ENCODE data around the gene GGTLC2. TPM values are rescaled to one million over a fixed set of nuclear protein-coding genes. Genes with fewer than 3 reads are reported as not detected.
"Not testable (repeated sequence)": the region's sequence is repeated elsewhere in the genome, so short reads cannot be mapped to it uniquely, and the experiment has no call there.

The GGTLC2 gene
- polyA plus RNA-seq, 1 donor from 2014 or later: not detected

DNA sequence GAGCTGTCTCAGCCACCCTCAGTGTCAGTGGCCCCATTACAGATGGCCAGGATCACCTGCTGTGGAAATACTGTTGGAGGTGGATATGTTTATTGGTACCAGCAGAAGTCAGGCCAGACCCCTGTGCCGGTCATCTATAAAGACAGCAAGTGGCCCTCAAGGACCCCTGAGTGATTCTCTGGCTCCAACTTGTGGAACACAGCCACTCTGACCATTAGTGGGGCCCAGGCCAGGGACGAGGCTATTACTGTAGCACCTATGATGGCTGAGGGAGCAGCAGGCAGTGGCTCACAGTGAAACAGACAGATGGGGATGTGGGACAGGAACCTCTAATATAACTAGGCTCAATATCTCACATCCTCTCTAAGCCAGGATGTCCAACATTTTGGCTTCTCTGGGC is 25.5 kb upstream of the GGTLC2 start:
- Histone ChIP-seq H4K20me1 (ENCODE audit: insufficient read depth) (no peaks in the 10 kb centered on the region), H3K36me3 (ENCODE audit: insufficient read depth, low read length) (no peaks in the 10 kb centered on the region), H3K9me3 (ENCODE audit: low read length) (no peaks in the 10 kb centered on the region), H3F3A (ENCODE audit: insufficient read depth, low read length, poor library complexity, severe bottlenecking) (no peaks in the 10 kb centered on the region), H3K9ac (ENCODE audit: low read length) (no peak overlapping the region), H3K79me2 (replicated peaks; ENCODE audit: insufficient read depth, low read length) (no peaks in the 10 kb centered on the region), H3K27ac (ENCODE audit: low read length) (no peak overlapping the region), H2AFZ (ENCODE audit: low read depth, low read length) (no peak overlapping the region), H3K9me2 (ENCODE audit: insufficient read depth, low read length) (no peaks in the 10 kb centered on the region), H3K27me3 (ENCODE audit: insufficient read depth, low read depth, low read length) (no peaks in the 10 kb centered on the region), H3K4me2 (ENCODE audit: low read length) (no peak overlapping the region), H3K4me3 (ENCODE audit: low read length) (no peak overlapping the region)
- TF ChIP-seq, protein P1, sequence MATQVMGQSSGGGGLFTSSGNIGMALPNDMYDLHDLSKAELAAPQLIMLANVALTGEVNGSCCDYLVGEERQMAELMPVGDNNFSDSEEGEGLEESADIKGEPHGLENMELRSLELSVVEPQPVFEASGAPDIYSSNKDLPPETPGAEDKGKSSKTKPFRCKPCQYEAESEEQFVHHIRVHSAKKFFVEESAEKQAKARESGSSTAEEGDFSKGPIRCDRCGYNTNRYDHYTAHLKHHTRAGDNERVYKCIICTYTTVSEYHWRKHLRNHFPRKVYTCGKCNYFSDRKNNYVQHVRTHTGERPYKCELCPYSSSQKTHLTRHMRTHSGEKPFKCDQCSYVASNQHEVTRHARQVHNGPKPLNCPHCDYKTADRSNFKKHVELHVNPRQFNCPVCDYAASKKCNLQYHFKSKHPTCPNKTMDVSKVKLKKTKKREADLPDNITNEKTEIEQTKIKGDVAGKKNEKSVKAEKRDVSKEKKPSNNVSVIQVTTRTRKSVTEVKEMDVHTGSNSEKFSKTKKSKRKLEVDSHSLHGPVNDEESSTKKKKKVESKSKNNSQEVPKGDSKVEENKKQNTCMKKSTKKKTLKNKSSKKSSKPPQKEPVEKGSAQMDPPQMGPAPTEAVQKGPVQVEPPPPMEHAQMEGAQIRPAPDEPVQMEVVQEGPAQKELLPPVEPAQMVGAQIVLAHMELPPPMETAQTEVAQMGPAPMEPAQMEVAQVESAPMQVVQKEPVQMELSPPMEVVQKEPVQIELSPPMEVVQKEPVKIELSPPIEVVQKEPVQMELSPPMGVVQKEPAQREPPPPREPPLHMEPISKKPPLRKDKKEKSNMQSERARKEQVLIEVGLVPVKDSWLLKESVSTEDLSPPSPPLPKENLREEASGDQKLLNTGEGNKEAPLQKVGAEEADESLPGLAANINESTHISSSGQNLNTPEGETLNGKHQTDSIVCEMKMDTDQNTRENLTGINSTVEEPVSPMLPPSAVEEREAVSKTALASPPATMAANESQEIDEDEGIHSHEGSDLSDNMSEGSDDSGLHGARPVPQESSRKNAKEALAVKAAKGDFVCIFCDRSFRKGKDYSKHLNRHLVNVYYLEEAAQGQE (IDR thresholded peaks at IDR 0.05; ENCODE audit: borderline replicate concordance): no peak
- TF ChIP-seq EZH2 (IDR thresholded peaks at IDR 0.05; ENCODE audit: borderline replicate concordance, insufficient read depth, low read length, poor library complexity, severe bottlenecking) (no peak), SMC3 (conservative IDR thresholded peaks at IDR 0.05; ENCODE audit: poor library complexity) (no peak), EP300 (conservative IDR thresholded peaks at IDR 0.05; ENCODE audit: poor library complexity, severe bottlenecking) (no peak), RAD21 (conservative IDR thresholded peaks at IDR 0.05) (no peak), MXI1 (conservative IDR thresholded peaks at IDR 0.05; ENCODE audit: poor library complexity, severe bottlenecking) (no peak), POLR2AphosphoS5 (IDR thresholded peaks at IDR 0.05) (no peak), TAF1 (IDR thresholded peaks at IDR 0.05; ENCODE audit: low read depth) (no peak)
- TF ChIP-seq, protein P2, sequence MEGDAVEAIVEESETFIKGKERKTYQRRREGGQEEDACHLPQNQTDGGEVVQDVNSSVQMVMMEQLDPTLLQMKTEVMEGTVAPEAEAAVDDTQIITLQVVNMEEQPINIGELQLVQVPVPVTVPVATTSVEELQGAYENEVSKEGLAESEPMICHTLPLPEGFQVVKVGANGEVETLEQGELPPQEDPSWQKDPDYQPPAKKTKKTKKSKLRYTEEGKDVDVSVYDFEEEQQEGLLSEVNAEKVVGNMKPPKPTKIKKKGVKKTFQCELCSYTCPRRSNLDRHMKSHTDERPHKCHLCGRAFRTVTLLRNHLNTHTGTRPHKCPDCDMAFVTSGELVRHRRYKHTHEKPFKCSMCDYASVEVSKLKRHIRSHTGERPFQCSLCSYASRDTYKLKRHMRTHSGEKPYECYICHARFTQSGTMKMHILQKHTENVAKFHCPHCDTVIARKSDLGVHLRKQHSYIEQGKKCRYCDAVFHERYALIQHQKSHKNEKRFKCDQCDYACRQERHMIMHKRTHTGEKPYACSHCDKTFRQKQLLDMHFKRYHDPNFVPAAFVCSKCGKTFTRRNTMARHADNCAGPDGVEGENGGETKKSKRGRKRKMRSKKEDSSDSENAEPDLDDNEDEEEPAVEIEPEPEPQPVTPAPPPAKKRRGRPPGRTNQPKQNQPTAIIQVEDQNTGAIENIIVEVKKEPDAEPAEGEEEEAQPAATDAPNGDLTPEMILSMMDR (IDR thresholded peaks at IDR 0.05; ENCODE audit: poor library complexity, severe bottlenecking): no peak

DNA sequence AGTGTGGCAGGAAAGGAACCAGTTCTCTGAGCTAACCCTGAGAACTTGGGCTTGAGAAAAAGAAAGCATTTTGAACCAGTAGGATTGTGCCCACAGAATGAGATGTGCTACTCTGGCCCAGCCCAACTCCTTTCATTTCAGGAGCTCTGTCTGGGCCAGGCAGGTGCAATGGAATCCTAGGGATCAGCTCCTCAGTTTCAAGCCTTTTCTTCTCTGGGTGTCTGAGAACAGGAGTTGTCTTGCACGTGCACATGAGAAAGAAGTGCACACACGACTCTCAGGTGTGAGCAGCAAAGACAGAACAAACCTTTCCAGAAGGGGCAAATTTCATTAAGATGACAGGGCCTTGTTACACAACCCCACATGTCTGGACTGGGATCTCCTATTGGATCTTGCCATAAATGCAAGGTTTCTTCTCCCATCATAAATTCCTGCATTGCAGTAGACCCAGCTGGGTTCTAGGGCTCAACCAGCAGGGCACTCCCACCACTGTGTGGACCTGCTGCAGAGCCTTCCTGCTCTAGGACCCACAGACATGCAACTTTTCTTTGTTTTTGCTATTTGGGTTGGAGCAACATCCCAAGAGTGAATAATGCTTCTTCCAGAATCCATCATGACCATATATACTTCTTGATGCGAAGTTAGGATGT is 24.5 kb upstream of the GGTLC2 start:
- Histone ChIP-seq H3K9ac (ENCODE audit: low read length) (no peak overlapping the region), H2AFZ (ENCODE audit: low read depth, low read length) (no peak overlapping the region), H3K27ac (ENCODE audit: low read length) (no peak overlapping the region), H3K36me3 (ENCODE audit: insufficient read depth, low read length) (no peaks in the 10 kb centered on the region), H3K79me2 (replicated peaks; ENCODE audit: insufficient read depth, low read length) (no peaks in the 10 kb centered on the region), H3F3A (ENCODE audit: insufficient read depth, low read length, poor library complexity, severe bottlenecking) (no peaks in the 10 kb centered on the region), H3K9me2 (ENCODE audit: insufficient read depth, low read length) (no peaks in the 10 kb centered on the region), H3K4me3 (ENCODE audit: low read length) (no peak overlapping the region), H3K27me3 (ENCODE audit: insufficient read depth, low read depth, low read length) (no peaks in the 10 kb centered on the region), H3K9me3 (ENCODE audit: low read length) (no peaks in the 10 kb centered on the region), H4K20me1 (ENCODE audit: insufficient read depth) (no peaks in the 10 kb centered on the region), H3K4me2 (ENCODE audit: low read length) (no peak overlapping the region)
- TF ChIP-seq, protein P1 (IDR thresholded peaks at IDR 0.05; ENCODE audit: borderline replicate concordance): no peak
- no peak for TF ChIP-seq SMC3 (conservative IDR thresholded peaks at IDR 0.05; ENCODE audit: poor library complexity)
- TF ChIP-seq TAF1 (IDR thresholded peaks at IDR 0.05; ENCODE audit: low read depth): no peak
- no peak for TF ChIP-seq POLR2AphosphoS5 (IDR thresholded peaks at IDR 0.05)

DNA sequence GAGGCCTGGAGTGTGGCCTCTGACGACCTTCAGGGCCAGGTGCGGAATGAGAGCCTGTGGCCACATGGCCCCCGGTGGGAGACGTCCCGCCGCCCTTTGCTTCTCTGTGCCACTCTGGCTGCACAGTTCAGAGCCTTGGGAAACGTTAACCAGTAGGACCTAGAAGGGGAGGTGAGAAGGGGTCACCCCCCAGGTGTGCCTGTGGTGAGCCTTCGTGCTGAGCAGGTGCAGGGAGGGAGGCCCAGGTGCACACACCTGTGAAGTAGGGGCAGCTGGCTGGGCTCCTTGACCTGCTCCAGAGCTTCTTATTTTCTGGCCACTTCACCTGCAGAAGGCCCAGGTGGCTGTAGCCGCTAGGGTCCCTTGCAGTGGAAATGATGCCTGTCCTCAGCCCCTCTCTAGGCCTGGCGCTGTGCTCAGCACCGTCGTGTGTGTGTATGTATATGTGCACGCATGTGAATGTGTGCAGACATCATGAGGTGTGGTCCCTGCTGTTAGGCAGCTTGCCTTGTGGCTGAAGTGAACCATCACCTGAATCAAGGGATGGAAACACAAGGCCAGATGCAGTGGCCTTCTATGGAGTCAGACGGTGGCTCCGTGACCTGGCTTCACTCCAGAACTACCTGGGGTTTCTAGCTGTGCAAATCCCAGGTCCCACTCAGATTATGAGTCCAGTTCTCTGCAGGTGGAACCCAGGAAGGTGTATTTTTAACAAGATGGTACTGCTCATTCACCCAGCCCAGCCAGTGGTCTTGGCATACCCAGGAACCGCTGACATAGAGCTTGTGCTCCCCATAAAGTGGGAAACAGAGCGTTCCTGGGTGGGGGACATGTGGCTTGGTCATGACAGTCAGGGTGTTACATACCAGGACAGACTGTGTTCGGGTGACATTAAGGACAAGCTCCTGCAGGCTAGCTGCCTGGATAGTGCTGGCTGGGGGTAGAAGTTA is 15.6 kb upstream of the GGTLC2 start:
- not testable (repeated sequence) for H3K79me2 ChIP-seq (replicated peaks; ENCODE audit: insufficient read depth, low read length); H3K9me3 ChIP-seq (ENCODE audit: low read length); H3K4me2 ChIP-seq (ENCODE audit: low read length); H2AFZ ChIP-seq (ENCODE audit: low read depth, low read length); H3K9ac ChIP-seq (ENCODE audit: low read length); H3K9me2 ChIP-seq (ENCODE audit: insufficient read depth, low read length); H4K20me1 ChIP-seq (ENCODE audit: insufficient read depth); H3K27ac ChIP-seq (ENCODE audit: low read length); H3K27me3 ChIP-seq (ENCODE audit: insufficient read depth, low read depth, low read length); H3F3A ChIP-seq (ENCODE audit: insufficient read depth, low read length, poor library complexity, severe bottlenecking); H3K36me3 ChIP-seq (ENCODE audit: insufficient read depth, low read length); H3K4me3 ChIP-seq (ENCODE audit: low read length)

All from neural cell (in vitro differentiated cells).